NCI-H2227 treated with DMSO at 0.1 percent for 48 hours (cell line): ENCODE results near the gene GALM.
"Not testable (repeated sequence)": the region's sequence is repeated elsewhere in the genome, so short reads cannot be mapped to it uniquely, and the experiment has no call there.

ENCODE experiments used
- DNase-seq: peaks from one replicate; lab custom pipeline; 2025; lab: John Stamatoyannopoulos, UW

Gene GALM

GRCh38 chr2:38682008-38682575, 16.2 kb downstream of the GALM start:
- DNase-seq: peak; percentile 21

- DNase-seq: not testable (repeated sequence)
Measured at GRCh38 chr2:38682620-38683019, 16.7 kb downstream of the GALM start.

GRCh38 chr2:38683766-38684165, 17.9 kb downstream of the GALM start:
- no peak for DNase-seq

- DNase-seq: no peak
Measured at GRCh38 chr2:38685116-38685735, 19.3 kb downstream of the GALM start.

- no peak for DNase-seq
Measured at GRCh38 chr2:38690499-38691420, 24.8 kb downstream of the GALM start.

GRCh38 chr2:38691994-38692393, 26.1 kb downstream of the GALM start:
- no peak for DNase-seq

- DNase-seq: no peak
Measured at GRCh38 chr2:38692636-38693318, 26.9 kb downstream of the GALM start.

- no peak for DNase-seq
Measured at GRCh38 chr2:38697116-38697840, 31.4 kb downstream of the GALM start.

- no peak for DNase-seq
Measured at GRCh38 chr2:38698467-38699003, 32.6 kb downstream of the GALM start.

GRCh38 chr2:38700113-38700785, 34.3 kb downstream of the GALM start:
- DNase-seq: no peak

GRCh38 chr2:38700881-38701458, 35.1 kb downstream of the GALM start:
- DNase-seq: no peak

- peak; percentile 49 for DNase-seq
Measured at GRCh38 chr2:38701542-38701941, 35.6 kb downstream of the GALM start.

- DNase-seq: no peak
Measured at GRCh38 chr2:38702413-38702812, 36.5 kb downstream of the GALM start.

GRCh38 chr2:38703336-38703735, 37.4 kb downstream of the GALM start:
- not testable (repeated sequence) for DNase-seq

- DNase-seq: no peak
Measured at GRCh38 chr2:38704664-38705063, 38.8 kb downstream of the GALM start.

GRCh38 chr2:38706846-38707345, 41.0 kb downstream of the GALM start:
- DNase-seq: no peak

GRCh38 chr2:38708491-38708890, 42.6 kb downstream of the GALM start:
- not testable (repeated sequence) for DNase-seq

GRCh38 chr2:38708900-38709566, 43.1 kb downstream of the GALM start:
- no peak for DNase-seq

- no peak for DNase-seq
Measured at GRCh38 chr2:38709567-38710194, 43.8 kb downstream of the GALM start.
